Fibroblast of lung (primary cell): ENCODE results near the gene REPS1.
"Not testable (repeated sequence)": the region's sequence is repeated elsewhere in the genome, so short reads cannot be mapped to it uniquely, and the experiment has no call there.

ENCODE experiments used
- CTCF ChIP-seq, 2 donors: IDR thresholded peaks in 1 of 2; conservative IDR thresholded peaks in 1 of 2; 1 replicate in 1 of 2; 2 replicates in 1 of 2; pipeline ENCODE4 v1.5.1; 2011 to 2012; ENCODE audit warnings: low read length in 2 of 2, control low read depth in 1 of 2, inconsistent platforms in 1 of 2, low read depth in 1 of 2, mild to moderate bottlenecking in 1 of 2
- EZH2 ChIP-seq: IDR thresholded peaks from 2 replicates; pipeline ENCODE4 v1.5.1; 2012; ENCODE audit warnings: low read length, control low read depth, mild to moderate bottlenecking; ENCODE audit errors: missing control alignments

GRCh38 chr6:138993410-138993809 is 5.4 kb upstream of the REPS1 start:
- not testable (repeated sequence) for TF ChIP-seq CTCF (conservative IDR thresholded peaks at IDR 0.05 in 1 of 2, IDR thresholded peaks at IDR 0.05 in 1 of 2; ENCODE audit: low read depth in 1 of 2, low read length in 2 of 2); EZH2
